ENCODE results near the gene LAMC1. TPM values are rescaled to one million over a fixed set of nuclear protein-coding genes. Genes with fewer than 3 reads are reported as not detected.

The LAMC1 gene
- polyA plus RNA-seq, 1 experiment: 360 TPM

- DNase-seq (ENCODE audit: low read depth): no peak
- Histone ChIP-seq H3K4me3 (ENCODE audit: low read depth, low read length) (no peak overlapping the region), H3K27me3 (ENCODE audit: control insufficient read depth, insufficient read depth, low read length) (no peaks in the 10 kb centered on the region), H3K36me3 (ENCODE audit: control insufficient read depth, insufficient read depth, low read length) (no peaks in the 10 kb centered on the region)
- TF ChIP-seq, protein P1, sequence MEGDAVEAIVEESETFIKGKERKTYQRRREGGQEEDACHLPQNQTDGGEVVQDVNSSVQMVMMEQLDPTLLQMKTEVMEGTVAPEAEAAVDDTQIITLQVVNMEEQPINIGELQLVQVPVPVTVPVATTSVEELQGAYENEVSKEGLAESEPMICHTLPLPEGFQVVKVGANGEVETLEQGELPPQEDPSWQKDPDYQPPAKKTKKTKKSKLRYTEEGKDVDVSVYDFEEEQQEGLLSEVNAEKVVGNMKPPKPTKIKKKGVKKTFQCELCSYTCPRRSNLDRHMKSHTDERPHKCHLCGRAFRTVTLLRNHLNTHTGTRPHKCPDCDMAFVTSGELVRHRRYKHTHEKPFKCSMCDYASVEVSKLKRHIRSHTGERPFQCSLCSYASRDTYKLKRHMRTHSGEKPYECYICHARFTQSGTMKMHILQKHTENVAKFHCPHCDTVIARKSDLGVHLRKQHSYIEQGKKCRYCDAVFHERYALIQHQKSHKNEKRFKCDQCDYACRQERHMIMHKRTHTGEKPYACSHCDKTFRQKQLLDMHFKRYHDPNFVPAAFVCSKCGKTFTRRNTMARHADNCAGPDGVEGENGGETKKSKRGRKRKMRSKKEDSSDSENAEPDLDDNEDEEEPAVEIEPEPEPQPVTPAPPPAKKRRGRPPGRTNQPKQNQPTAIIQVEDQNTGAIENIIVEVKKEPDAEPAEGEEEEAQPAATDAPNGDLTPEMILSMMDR (IDR thresholded peaks at IDR 0.05; ENCODE audit: insufficient read depth, low read depth, low read length): no peak
- ChIA-PET CTCF (interaction anchor here (1.4 kb wide), 1 partner anchor 16 kb away, joined by 3 read pairs; no protein-coding TSS in a partner anchor), POLR2A (no interaction called here)
Observed at GRCh38 chr1:182996816-182997215, 26.4 kb upstream of the LAMC1 start.

GRCh38 chr1:182998482-182998881 is 24.7 kb upstream of the LAMC1 start:
- POLR2A ChIA-PET: no interaction called here
- no peaks in the 10 kb centered on the region for H3K27me3 ChIP-seq (ENCODE audit: control insufficient read depth, insufficient read depth, low read length)
- no peaks in the 10 kb centered on the region for H3K36me3 ChIP-seq (ENCODE audit: control insufficient read depth, insufficient read depth, low read length)
- DNase-seq (ENCODE audit: low read depth): no peak
- TF ChIP-seq, protein P1 (IDR thresholded peaks at IDR 0.05; ENCODE audit: insufficient read depth, low read depth, low read length): no peak
- CTCF ChIA-PET: no interaction called here
- no peak overlapping the region for H3K4me3 ChIP-seq (ENCODE audit: low read depth, low read length)

- DNase-seq (ENCODE audit: low read depth): no peak
- Histone ChIP-seq H3K27me3 (ENCODE audit: control insufficient read depth, insufficient read depth, low read length) (no peaks in the 10 kb centered on the region), H3K36me3 (ENCODE audit: control insufficient read depth, insufficient read depth, low read length) (no peaks in the 10 kb centered on the region), H3K4me3 (ENCODE audit: low read depth, low read length) (no peak overlapping the region)
- ChIA-PET CTCF (interaction anchor here (1.8 kb wide), 1 partner anchor 13 kb away, joined by 5 read pairs; no protein-coding TSS in a partner anchor), POLR2A (no interaction called here)
- TF ChIP-seq, protein P1 (IDR thresholded peaks at IDR 0.05; ENCODE audit: insufficient read depth, low read depth, low read length): no peak
Observed at GRCh38 chr1:183000167-183000962, 22.9 kb upstream of the LAMC1 start.

DNA sequence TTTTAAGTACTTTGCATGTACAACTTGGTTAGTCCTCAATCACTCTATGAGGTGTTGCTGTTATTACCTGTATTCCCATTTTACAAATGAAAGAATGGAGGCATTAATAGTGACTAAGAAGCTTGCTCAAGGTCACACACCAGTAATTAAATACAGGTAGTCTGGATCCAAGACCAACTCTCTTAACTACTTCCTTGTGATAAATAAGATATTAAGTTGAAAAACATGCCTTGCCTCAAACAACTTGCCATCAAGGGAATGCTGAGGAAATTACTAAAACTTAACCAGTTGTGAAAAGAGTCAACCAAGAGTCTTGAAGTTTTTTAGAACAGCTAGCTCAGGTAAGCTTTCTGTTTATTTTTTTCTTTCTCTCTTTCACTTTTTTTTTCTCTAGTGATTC is 21.0 kb upstream of the LAMC1 start:
- Histone ChIP-seq H3K27me3 (ENCODE audit: control insufficient read depth, insufficient read depth, low read length) (no peaks in the 10 kb centered on the region), H3K36me3 (ENCODE audit: control insufficient read depth, insufficient read depth, low read length) (no peaks in the 10 kb centered on the region), H3K4me3 (ENCODE audit: low read depth, low read length) (no peak overlapping the region)
- POLR2A ChIA-PET: no interaction called here
- TF ChIP-seq, protein P1 (IDR thresholded peaks at IDR 0.05; ENCODE audit: insufficient read depth, low read depth, low read length): no peak
- CTCF ChIA-PET: interaction anchor here (1.8 kb wide), 1 partner anchor 15 kb away, joined by 5 read pairs; no protein-coding TSS in a partner anchor
- DNase-seq (ENCODE audit: low read depth): no peak

GRCh38 chr1:183002797-183003196 is 20.4 kb upstream of the LAMC1 start:
- Histone ChIP-seq H3K36me3 (ENCODE audit: control insufficient read depth, insufficient read depth, low read length) (no peaks in the 10 kb centered on the region), H3K27me3 (ENCODE audit: control insufficient read depth, insufficient read depth, low read length) (no peaks in the 10 kb centered on the region), H3K4me3 (ENCODE audit: low read depth, low read length) (no peak overlapping the region)
- DNase-seq (ENCODE audit: low read depth): no peak
- POLR2A ChIA-PET: no interaction called here
- TF ChIP-seq, protein P1 (IDR thresholded peaks at IDR 0.05; ENCODE audit: insufficient read depth, low read depth, low read length): no peak
- CTCF ChIA-PET: no interaction called here

Data from BJ (cell line).